Erythroblast (primary cell): Measurements from ENCODE around the gene GTF2IRD1.

Experiments
- GATA1 ChIP-seq: IDR thresholded peaks from 2 replicates; pipeline ENCODE4 v1.6.1; 2011; ENCODE audit warnings: low read depth, mild to moderate bottlenecking, control low read depth, low read length, moderate library complexity
- POLR2A ChIP-seq: IDR thresholded peaks from 2 replicates; pipeline ENCODE4 v1.6.1; 2011; ENCODE audit warnings: mild to moderate bottlenecking, low read length

- no peak for TF ChIP-seq POLR2A
- no peak for TF ChIP-seq GATA1
These were observed 35.6 kb upstream of the GTF2IRD1 start for GRCh38 chr7:74418076-74418475.
